ENCODE results near the gene KIAA0586.
"Not testable (repeated sequence)": the region's sequence is repeated elsewhere in the genome, so short reads cannot be mapped to it uniquely, and the experiment has no call there.

The KIAA0586 gene

DNA sequence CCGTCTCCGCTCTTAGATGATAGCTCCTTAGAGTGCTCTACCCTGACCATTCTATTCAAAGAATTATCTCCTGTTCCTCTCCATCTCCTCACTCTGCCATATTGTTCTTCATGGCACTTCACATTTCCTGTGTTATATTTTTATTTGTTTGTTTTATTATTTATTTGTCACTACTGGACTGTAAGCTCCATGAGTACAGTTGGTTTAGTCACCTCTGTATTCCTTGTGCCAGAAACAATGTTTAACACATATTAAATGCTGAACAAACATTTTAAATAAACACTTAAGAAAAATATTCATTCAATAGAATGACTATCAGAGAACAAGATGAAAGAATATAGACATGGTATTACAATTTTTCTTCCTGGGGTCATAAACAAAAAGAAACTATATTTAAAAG, 35.6 kb downstream of the KIAA0586 start:
- no peak for DNase-seq (ENCODE audit: insufficient read length, low spot score)
- no peak for FAIRE-seq

DNA sequence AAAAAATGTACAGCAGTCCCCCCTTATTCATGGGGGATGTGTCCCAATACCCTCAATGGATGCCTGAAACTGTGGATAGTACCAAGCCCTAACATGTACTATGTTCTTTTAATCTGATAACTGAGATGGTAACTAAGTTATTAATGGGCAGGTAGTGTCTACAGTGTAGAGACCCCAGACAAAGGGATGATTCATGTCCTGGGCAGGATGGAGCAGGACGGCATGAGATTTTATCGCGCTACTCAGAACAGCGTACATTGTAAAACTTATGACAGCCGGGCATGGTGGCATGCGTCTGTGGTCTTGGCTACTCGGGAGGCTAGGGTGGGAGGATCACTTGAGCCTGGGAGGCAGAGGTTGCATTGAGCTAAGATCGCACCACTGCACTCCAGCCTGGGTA, 37.1 kb downstream of the KIAA0586 start:
- FAIRE-seq (no peak), DNase-seq (ENCODE audit: insufficient read length, low spot score) (no peak)

GRCh38 chr14:58465421-58465820, 37.9 kb downstream of the KIAA0586 start:
- DNase-seq (ENCODE audit: insufficient read length, low spot score) = no peak
- no peak for FAIRE-seq

DNA sequence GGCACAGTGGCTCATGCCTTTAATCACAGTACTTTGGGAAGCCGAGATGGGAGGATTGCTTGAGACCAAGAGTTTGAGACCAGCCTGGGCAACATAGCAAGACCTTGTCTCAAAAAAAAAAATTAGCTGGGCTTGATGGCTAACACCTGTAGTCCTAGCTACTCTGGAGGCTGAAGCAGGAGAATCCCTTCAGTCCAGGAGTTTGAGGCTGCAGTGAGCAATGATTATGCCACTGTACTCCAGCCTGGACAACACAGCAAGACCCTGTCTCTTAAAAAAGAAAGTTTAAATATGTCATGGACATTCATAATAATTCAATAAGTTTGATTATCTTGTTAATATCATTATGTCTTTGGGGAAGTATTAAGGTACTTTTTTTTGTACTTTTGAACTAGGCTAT, 38.9 kb downstream of the KIAA0586 start:
- DNase-seq (ENCODE audit: insufficient read length, low spot score) (no peak), FAIRE-seq (no peak)

- no peak for FAIRE-seq
- DNase-seq (ENCODE audit: insufficient read length, low spot score) = no peak
Observed at GRCh38 chr14:58467575-58467974, 40.1 kb downstream of the KIAA0586 start.

DNA sequence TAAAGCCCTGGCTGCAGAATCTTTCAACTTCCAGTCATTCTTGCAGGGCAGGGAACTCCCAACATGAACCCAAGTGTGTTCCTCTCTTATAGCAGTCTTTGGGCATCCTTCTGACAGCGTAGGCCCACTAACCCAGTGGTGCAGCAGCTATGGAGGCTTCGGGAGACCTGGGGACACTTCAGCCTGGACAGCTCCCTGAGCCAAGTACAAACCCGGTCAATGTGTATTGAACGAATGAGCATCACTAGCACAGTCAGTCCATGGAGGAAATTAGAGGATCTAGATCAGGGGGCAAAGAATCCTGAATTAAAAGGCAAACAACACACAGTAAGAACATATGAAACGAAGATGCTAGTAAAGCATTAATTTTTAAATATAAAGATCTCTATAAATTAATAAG, 41.8 kb downstream of the KIAA0586 start:
- no peak for FAIRE-seq
- no peak for DNase-seq (ENCODE audit: insufficient read length, low spot score)

- FAIRE-seq (no peak), DNase-seq (ENCODE audit: insufficient read length, low spot score) (no peak)
Observed at GRCh38 chr14:58476320-58476719, 48.8 kb downstream of the KIAA0586 start.

DNA sequence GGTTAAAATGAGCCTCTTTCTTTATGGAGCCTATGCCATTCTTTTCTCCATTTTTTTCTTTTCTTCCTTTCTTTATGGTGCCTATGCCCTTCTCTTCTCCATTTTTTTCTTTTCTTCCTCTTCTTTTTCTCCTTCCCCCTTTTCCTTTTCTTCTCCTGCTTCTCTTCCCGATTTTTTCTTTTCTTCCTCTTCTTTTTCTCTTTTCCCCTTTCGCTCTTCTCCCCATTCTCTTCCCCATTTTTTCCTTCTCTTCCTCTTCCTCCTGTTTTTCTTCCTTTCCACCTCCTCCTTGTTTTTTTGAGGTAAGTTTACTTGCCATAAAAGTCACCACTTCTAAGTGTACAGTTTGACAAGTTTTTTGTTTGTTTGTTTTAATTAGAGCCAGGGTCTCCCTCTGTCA, 50.1 kb downstream of the KIAA0586 start:
- FAIRE-seq (no peak), DNase-seq (ENCODE audit: insufficient read length, low spot score) (no peak)

DNA sequence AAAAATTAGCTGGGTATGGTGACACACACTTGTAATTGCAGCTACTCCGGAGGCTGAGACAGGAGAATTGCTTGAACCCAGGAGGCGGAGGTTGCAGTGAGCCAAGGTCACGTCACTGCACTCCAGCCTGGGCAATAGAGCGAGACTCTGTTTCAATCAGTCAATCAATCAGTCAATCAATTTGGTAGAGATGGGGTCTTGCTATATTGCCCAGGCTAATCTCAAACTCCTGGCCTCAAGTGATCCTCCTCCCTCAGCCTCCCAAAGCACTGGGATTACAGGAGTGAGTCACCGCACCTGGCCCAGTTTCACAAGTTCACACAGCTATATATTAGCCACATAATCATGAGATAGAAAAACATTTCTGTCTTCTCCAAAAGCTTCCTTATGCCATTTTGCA, 50.8 kb downstream of the KIAA0586 start:
- not testable (repeated sequence) for FAIRE-seq; DNase-seq (ENCODE audit: insufficient read length, low spot score)

- FAIRE-seq (peak; percentile 69), DNase-seq (ENCODE audit: insufficient read length, low spot score) (no peak)
Observed at GRCh38 chr14:58479975-58480374, 52.5 kb downstream of the KIAA0586 start.

DNA sequence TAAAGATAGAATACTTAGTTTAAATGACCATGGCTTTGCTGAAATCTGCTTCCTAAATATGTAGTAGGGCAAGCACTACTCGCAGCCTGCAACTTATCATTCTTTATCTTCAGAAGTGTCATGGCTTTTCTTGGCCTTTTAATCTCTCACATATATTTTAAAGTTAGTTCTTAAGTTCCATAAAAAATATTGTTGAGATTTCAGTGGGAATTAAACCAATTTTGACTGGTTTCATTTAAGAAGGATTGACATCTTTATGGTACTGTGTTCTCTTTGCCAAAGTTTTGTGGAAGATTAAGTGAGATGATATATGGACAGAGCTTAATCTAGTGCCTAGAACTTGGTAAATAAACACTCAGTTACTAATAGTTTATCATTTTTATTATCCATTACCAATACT, 56.7 kb downstream of the KIAA0586 start:
- DNase-seq (ENCODE audit: insufficient read length, low spot score) (no peak), FAIRE-seq (no peak)

DNA sequence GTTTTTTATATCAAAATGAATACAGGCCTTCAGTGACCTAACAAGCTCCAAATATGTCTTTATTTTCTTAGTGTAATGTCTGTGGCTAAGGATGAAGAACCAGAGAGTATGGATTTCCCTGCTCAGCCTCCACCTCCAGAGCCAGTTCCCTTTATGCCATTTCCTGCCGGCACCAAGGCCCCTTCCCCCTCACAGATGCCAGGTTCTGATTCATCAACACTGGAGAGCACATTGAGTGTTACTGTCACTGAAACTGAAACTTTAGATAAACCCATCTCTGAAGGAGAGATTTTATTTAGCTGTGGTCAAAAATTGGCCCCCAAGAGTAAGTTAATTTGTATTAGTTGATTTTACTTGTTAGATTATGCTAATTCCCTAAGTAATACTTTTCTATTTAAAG, 61.0 kb downstream of the KIAA0586 start:
- peak; percentile 8 for FAIRE-seq
- no peak for DNase-seq (ENCODE audit: insufficient read length, low spot score)

DNA sequence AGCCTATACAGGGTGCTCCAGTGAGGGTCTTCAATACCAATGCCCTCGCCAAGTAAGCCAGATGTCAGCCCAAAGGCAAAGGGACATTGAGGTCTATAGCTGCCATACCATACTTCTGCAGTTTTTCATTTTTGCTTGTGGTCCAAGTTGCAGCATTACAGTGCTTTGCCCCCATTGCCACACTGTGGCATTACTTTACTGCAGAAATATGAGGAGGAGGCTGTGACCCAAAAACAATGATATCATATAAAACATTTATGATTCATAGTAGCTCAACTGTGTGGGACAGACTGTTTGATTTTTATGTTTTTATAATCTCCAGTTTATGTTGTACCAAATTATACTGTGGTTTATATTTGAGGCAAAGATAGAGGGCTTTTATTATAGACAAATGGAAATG, 64.1 kb downstream of the KIAA0586 start:
- FAIRE-seq (no peak), DNase-seq (ENCODE audit: insufficient read length, low spot score) (no peak)

DNA sequence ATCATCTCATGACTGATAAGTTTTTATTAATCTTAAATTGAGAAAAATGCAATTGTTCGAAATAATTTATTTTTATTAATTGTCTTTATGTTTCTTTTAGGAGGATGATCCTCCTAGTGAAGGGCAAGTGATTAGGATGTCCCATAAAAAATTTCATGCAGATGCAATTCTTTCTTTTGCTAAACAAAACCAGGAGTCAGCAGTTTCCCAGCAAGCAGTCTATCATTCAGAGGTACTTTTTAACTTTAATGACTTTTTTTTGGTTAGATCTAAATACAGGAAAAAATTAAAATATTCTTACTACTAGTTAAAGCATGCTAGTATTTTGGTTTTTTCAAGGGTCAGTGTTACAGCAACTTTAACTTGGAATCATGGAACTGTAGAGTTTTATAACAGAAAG, 64.5 kb downstream of the KIAA0586 start:
- no peak for FAIRE-seq
- no peak for DNase-seq (ENCODE audit: insufficient read length, low spot score)

DNA sequence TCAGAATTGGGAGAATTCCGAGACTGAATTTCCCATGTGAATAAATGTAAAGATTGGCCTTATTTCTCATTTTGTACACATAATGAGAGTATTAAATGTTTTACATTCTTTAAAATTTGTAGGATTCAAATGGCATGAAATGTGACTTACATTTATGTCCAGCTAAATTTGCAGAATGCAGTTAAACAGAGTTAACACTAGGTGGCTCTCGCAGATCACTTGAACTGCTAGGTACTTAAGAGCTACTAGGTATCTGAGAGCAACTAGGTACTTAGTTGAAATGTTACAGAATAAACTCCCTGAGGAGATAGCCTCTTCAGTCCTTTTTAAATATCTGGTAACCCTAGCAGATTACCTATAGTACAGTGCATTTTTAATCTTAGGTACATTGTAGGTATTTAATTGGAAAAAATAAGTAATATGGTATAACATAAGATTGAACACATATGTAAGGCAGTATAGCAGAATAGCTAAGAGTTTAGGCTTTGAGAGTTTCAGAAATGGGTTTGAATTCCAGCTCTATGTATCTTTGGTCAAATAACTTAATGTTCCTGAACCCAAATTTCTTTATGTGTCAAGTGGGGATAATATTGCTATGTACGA, 73.8 kb downstream of the KIAA0586 start:
- FAIRE-seq (peak; percentile 93), DNase-seq (ENCODE audit: insufficient read length, low spot score) (peak; percentile 6)

GRCh38 chr14:58513272-58513671, 85.8 kb downstream of the KIAA0586 start:
- FAIRE-seq (no peak), DNase-seq (ENCODE audit: insufficient read length, low spot score) (no peak)

DNA sequence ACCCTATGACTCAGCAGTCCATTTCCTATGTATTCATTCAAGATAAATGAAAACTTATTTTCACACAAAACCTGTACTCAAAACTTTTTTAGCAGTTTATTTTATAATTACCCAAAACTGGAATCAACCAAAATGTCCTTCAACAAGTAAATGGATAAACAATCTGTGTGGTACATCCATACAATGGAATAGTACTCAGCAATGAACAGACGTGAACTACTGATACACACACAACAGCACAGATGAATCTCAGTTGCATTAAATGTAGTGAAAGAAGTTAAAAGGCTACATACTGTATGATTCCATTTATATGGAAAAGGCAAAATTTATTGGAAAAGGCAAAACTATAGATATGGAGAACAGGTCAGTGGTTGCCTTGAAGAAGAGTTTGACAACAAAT, 90.1 kb downstream of the KIAA0586 start:
- DNase-seq (ENCODE audit: insufficient read length, low spot score) = no peak
- no peak for FAIRE-seq

DNA sequence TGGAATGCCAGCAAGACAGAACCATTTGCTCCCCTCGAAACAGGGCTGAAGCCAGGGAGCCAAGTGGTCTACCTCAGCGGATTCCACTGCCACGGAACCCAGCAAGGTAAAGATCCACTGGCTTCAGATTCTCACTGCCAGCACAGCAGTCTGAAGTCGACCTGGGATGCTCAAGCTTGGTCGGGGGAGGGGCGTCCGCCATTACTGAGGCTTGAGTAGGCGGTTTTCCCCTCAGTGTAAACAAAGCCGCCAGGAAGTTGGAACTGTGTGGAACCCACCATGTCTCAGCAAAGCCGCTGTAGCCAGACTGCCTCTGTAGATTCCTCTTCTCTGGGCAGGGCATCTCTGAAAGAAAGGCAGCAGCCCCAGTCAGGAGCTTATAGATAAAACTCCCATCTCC, 98.2 kb downstream of the KIAA0586 start:
- DNase-seq (ENCODE audit: insufficient read length, low spot score); FAIRE-seq: not testable (repeated sequence)

- peak; percentile 14 for FAIRE-seq
- DNase-seq (ENCODE audit: insufficient read length, low spot score) = no peak
Observed at GRCh38 chr14:58533446-58533845, 105.9 kb downstream of the KIAA0586 start.

- DNase-seq (ENCODE audit: insufficient read length, low spot score) = no peak
- no peak for FAIRE-seq
Observed at GRCh38 chr14:58535044-58535443, 107.5 kb downstream of the KIAA0586 start.

DNA sequence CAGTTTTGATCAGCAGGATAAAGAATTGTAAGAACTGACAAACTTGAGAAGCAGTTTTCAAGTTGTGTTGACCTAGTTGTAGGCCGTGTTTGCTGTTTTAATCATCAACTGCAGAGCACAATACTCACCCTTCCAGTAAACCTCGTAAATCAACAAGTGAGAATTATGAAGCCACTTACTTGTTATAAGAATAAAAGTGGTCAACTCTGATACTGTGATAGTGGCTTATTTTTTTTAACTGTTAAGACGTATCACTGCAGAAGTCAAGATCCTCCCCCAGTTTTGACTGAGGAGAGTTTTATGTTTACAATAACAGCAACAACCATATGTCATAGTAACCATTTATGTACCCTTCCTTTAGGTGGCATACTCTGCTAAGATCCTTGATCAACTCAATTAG, 109.5 kb downstream of the KIAA0586 start:
- FAIRE-seq = no peak
- no peak for DNase-seq (ENCODE audit: insufficient read length, low spot score)

GRCh38 chr14:58540749-58541632, 113.5 kb downstream of the KIAA0586 start:
- FAIRE-seq (no peak), DNase-seq (ENCODE audit: insufficient read length, low spot score) (no peak)

Measured in GM19239 (cell line).